ENCODE results near the gene CCDC27. TPM values are rescaled to one million over a fixed set of nuclear protein-coding genes. Genes with fewer than 3 reads are reported as not detected.

CCDC27 gene
- polyA plus RNA-seq, 3 donors = not detected

GRCh38 chr1:3740042-3740441 lies 12.2 kb upstream of the CCDC27 start:
- Histone ChIP-seq H3K27me3 (ENCODE audit: control insufficient read depth in 2 of 2, insufficient read depth in 2 of 2, low read length in 2 of 2) (no peaks in the 10 kb centered on the region), H3K4me2 (replicated peaks; ENCODE audit: extremely low read depth, low read length, poor library complexity, severe bottlenecking) (no peak overlapping the region), H2AFZ (ENCODE audit: insufficient read depth, low read depth, low read length, poor library complexity, severe bottlenecking) (no peak overlapping the region), H3K36me3 (replicated peaks in 1 of 2; ENCODE audit: control insufficient read depth in 1 of 2, insufficient read depth in 2 of 2, low read length in 2 of 2) (peaks cover 13 to 49% of the 10 kb centered on the region in 2 donors), H4K20me1 (ENCODE audit: insufficient read depth, low read length) (no peaks in the 10 kb centered on the region), H3K27ac (ENCODE audit: low read depth in 1 of 2, low read length in 2 of 2) (no peak overlapping the region), H3K4me3 (replicated peaks in 1 of 3; ENCODE audit: low read depth in 2 of 3, low read length in 3 of 3) (no peak overlapping the region), H3K4me1 (ENCODE audit: control insufficient read depth in 1 of 2, insufficient read depth in 2 of 2, low read length in 2 of 2) (peaks cover 0 to 6% of the 10 kb centered on the region in 2 donors), H3K79me2 (ENCODE audit: insufficient read depth, low read length) (no peaks in the 10 kb centered on the region), H3K9ac (ENCODE audit: insufficient read depth, low read length, poor library complexity, severe bottlenecking) (no peak overlapping the region), H3K9me3 (replicated peaks in 1 of 2; ENCODE audit: control insufficient read depth in 1 of 2, insufficient read depth in 1 of 2, low read length in 2 of 2) (no peaks in the 10 kb centered on the region)
- Mint-ChIP-seq H3K27ac (no peak overlapping the region), H3K4me1 (peaks cover 10% of the 10 kb centered on the region), H3K4me3 (no peak overlapping the region), H3K36me3 (peaks cover 28 to 37% of the 10 kb centered on the region in 2 donors), H3K9me3 (no peaks in the 10 kb centered on the region), H3K27me3 (ENCODE audit: low read depth in 3 of 3) (no peaks in the 10 kb centered on the region)
- 95% methylated on average over 9 of the region's 9 CpGs for WGBS (ENCODE audit: insufficient coverage)
- no peak for TF ChIP-seq CTCF (IDR thresholded peaks at IDR 0.05)
- no peak for DNase-seq
- intact Hi-C loops (cut with micrococcal nuclease) = no loop called here

GRCh38 chr1:3740752-3741151 lies 11.5 kb upstream of the CCDC27 start:
- H4K20me1 ChIP-seq (ENCODE audit: insufficient read depth, low read length) = no peaks in the 10 kb centered on the region
- peaks cover 0 to 6% of the 10 kb centered on the region in 2 donors for H3K4me1 ChIP-seq (ENCODE audit: control insufficient read depth in 1 of 2, insufficient read depth in 2 of 2, low read length in 2 of 2)
- WGBS (ENCODE audit: insufficient coverage) = 99% methylated on average over 9 of the region's 13 CpGs
- H3K27me3 ChIP-seq (ENCODE audit: control insufficient read depth in 2 of 2, insufficient read depth in 2 of 2, low read length in 2 of 2) = no peaks in the 10 kb centered on the region
- Mint-ChIP-seq H3K4me3 (no peak overlapping the region), H3K27me3 (ENCODE audit: low read depth in 3 of 3) (peaks cover 0 to 2% (median 0%) of the 10 kb centered on the region in 3 donors), H3K9me3 (no peaks in the 10 kb centered on the region), H3K36me3 (peaks cover 25 to 36% of the 10 kb centered on the region in 2 donors), H3K4me1 (peaks cover 17% of the 10 kb centered on the region), H3K27ac (no peak overlapping the region)
- H3K36me3 ChIP-seq (replicated peaks in 1 of 2; ENCODE audit: control insufficient read depth in 1 of 2, insufficient read depth in 2 of 2, low read length in 2 of 2) = peaks cover 13 to 49% of the 10 kb centered on the region in 2 donors
- no peak overlapping the region for H3K27ac ChIP-seq (ENCODE audit: low read depth in 1 of 2, low read length in 2 of 2)
- TF ChIP-seq CTCF (IDR thresholded peaks at IDR 0.05) = no peak
- H3K9me3 ChIP-seq (replicated peaks in 1 of 2; ENCODE audit: control insufficient read depth in 1 of 2, insufficient read depth in 1 of 2, low read length in 2 of 2) = no peaks in the 10 kb centered on the region
- no peak overlapping the region for H3K9ac ChIP-seq (ENCODE audit: insufficient read depth, low read length, poor library complexity, severe bottlenecking)
- no peak overlapping the region for H2AFZ ChIP-seq (ENCODE audit: insufficient read depth, low read depth, low read length, poor library complexity, severe bottlenecking)
- no peaks in the 10 kb centered on the region for H3K79me2 ChIP-seq (ENCODE audit: insufficient read depth, low read length)
- no peak for DNase-seq
- intact Hi-C loops (cut with micrococcal nuclease) = no loop called here
- no peak overlapping the region for H3K4me3 ChIP-seq (replicated peaks in 1 of 3; ENCODE audit: low read depth in 2 of 3, low read length in 3 of 3)
- no peak overlapping the region for H3K4me2 ChIP-seq (replicated peaks; ENCODE audit: extremely low read depth, low read length, poor library complexity, severe bottlenecking)
